GM19438 (cell line): Measurements from ENCODE around the gene ANTXR2.
"Not testable (repeated sequence)": the region's sequence is repeated elsewhere in the genome, so short reads cannot be mapped to it uniquely, and the experiment has no call there.

Experiments used
- ATAC-seq: cut with Tn5 transposase; IDR thresholded peaks from one replicate; pipeline ENCODE4 v1.9.1; 2021; ENCODE audit warnings: low read depth; ENCODE audit not compliant: unreplicated experiment

Gene ANTXR2

DNA sequence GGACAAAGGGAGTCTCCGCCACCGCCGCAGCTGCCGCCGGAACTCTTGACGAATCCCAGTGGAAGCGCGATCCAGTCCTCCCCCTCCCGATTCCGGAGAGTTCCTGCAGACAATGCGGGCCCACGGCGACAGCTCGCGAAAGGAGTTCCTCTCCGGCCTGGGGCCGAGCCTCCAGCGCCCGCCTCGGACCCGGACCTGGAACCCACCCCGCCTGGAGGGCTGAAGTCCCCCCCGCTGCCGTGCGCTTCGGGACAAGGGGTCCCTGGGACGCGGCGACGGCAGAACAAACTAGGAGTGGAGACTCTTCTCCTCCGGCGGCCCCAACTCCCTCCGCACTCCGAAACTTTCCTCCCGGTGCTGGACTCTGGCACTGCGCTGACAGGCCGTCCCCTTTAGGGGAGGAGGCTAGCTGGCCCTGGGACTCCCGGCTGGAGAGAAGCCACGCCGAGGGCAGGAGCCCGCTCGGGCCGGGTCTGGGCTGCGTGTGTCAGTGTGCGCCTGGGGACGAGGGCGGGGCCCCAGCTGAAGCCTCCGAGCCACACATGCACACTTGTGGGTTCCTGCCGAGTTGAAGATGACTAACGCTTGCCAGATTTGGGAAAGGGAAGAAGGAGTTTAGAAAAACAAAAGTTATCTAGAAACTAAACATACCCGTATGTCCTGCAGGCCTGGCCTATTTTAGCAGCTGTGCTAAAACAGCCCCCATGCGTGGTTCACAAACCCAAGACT lies at the start of gene ANTXR2:
ANTXR2 (minus strand) TSS at position 486 of the 729 bp plus-strand sequence. CDS start 669 bp downstream, outside the sequence.
- ATAC-seq = peak; percentile 63

DNA sequence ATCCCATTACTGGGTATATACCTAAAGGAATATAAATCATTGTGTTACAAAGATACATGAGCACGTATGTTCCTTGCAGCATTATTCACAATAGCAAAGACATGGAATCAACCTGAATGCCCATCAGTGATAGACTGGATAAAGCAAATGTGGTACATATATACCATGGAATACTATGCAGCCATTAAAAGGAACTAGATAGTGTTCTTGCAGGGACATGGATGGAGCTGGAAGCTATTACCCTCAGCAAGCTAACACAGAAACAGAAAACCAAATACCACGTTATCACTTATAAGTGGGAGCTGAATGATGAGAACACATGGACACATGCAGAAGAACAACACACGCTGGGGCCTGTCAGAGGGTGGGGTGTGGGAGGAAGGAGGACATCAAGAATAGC lies 48.8 kb upstream of the ANTXR2 start:
- not testable (repeated sequence) for ATAC-seq

DNA sequence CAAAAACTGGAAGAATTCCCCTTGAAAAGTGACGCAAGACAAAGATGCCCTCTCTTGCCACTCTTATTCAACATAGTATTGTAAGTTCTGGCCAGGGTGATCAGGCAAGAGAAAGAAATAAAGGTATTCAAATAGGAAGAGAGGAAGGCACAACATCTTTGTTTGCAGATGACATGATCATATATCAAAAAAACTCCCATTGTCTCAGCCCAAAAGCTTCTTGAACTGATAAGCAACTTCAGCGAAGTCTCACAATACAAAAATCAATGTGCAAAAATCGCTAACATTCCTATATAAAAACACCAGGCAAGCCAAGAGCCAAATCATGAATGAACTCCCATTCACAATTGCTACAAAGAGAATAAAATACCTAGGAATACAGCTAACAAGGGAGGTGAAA lies 46.6 kb upstream of the ANTXR2 start:
- ATAC-seq = not testable (repeated sequence)

DNA sequence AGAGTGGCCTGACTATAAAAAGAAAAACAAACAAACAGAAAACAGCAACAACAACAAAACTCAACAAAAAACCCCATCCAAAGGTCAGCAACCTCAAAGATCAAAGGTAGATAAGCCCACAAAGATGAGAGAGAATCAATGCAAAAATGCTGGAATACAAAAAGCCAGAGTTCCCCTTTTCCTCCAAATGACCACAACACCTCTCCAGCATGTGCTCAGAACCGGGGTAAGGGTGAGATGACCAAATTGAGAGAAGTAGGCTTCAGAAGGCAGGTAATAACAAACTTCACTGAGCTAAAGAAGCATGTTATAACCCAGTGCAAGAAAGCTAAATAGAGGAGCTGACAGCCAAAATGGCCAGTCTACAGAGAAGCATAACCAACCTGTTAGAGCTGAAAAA lies 43.5 kb upstream of the ANTXR2 start:
- ATAC-seq = no peak

DNA sequence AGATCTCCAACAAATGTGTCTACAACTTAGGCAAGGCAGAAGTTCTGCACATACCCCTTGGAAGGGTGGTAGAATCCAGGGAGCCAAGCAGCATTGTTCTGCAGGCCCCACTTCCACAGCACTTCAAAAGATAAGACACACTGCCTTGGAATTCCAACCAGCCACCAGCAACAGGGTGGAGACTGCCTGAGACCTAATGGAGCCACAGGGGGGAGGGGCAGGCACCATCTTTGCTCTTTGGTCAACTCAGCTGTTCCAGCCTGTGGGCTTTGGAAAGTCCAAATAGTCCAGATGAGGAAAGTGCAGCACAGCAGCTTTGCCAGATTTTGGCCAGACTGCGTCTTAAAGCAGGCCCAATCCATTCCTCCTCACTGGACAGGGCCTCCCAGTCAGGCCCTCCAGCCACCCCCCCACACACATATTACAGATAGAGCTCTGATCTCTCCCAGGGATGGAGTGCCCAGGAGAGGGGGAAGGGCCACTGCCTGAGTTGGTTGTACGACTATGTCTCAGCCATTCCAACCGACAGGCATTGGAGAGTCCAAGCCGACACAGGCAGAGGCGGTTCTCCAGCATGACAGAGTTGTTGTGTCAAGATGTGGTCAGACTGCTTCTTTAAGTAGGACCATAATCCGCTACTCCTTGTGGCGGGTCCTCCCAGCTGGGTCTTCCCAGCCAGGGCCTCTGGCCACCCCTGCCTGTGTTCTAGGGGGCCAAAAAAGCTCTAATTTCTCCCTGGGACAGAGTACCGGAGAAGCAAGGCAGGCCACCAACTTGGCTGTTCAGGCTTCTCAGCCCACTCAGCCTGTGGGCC lies 42.5 kb upstream of the ANTXR2 start:
- no peak for ATAC-seq

DNA sequence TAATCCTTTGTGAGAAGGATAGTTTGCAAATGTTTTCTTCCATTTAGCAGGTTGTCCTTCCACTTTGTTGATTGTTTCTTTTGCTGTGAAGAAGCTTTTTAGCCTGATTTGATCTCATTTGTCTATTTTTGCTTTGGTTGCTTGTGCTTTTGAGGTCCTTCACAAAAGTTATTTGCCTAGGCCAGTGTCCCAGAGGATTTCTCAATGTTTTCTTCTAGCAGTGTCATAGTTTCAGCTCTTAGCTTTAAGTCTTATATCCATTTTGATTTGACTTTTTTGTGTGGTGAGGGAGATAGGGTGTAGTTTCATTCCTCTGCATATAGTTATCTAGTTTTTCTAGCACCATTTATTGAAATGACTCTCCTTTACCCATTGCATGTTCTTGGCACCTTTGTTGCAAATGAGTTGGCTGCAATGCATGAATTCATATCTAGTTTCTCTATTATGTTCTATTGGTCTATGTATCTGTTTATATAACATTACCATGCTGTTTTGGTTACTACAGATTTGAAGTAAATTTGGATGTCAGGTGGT lies 41.8 kb upstream of the ANTXR2 start:
- ATAC-seq = no peak

DNA sequence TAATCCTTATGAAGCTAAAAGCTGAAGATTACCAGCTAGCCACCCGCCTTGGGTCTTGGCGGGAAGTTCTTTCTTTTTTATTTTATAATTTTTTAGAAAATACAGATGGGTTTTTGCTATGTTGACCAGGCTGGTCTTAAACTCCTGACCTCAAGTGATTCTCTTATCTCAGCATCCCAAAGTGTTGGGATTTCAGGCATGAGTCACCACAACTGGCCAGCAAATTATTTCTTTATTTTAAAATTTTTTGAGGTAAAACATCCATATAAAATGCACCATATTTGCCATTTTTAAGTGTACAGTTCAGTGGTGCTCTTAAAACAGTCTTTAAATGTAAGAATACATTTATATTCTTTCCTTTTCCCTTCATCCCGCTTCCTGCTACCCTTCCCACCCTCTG lies 40.6 kb upstream of the ANTXR2 start:
- ATAC-seq = no peak

DNA sequence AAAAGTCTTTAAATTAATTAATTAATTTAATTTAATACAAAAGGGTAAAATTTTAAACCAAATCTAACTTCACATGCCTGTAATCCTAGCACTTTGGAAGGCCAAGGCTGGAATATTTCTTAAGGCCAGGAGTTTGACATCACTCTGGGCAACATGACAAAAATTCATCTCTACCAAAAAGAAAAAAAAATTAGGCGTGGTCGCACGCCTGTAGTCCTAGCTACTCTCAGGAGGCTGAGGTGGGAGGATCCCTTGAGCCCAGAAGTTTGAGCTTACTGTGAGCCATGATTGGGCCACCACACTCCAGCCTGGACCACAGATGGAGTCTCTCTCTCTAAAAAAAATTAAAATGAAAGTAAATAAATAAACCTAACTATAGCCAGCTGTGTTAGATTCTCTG lies 39.2 kb upstream of the ANTXR2 start:
- no peak for ATAC-seq

DNA sequence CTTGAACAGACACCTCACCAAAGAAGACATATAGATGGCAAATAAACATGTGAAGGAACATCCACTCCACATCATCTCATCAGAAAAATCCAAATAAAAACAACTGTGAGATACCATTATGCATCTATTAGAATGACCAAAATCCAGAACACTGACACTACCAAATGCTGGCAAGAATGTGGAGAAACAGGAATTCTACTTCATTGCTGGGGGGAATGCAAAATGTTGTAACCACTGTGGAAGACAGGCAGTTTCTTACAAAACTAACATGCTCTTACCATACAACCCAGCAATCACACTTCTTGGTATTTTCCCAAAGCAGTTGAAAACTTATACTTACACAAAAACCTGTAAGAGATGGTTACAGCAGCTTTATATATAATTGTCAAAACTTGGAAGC lies 38.2 kb upstream of the ANTXR2 start:
- ATAC-seq = no peak

DNA sequence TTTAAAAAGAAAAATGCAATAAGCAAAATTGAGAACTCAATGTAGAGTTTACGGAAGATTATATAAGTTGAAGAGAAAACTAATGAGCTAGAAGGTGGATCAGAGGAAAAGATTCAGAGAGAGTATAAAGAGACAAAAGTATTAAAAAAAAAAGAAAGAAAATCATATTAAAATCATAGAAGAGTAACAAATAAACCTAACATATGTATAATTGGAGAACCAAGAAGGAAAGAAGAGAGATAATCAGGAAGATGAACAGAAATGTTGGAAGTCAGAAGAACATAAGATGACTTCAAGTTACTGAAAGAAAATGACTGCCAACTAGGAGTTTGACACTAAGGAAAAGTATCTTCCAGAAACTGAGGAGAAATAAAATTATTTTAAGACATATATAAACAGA lies 34.3 kb upstream of the ANTXR2 start:
- ATAC-seq = no peak

DNA sequence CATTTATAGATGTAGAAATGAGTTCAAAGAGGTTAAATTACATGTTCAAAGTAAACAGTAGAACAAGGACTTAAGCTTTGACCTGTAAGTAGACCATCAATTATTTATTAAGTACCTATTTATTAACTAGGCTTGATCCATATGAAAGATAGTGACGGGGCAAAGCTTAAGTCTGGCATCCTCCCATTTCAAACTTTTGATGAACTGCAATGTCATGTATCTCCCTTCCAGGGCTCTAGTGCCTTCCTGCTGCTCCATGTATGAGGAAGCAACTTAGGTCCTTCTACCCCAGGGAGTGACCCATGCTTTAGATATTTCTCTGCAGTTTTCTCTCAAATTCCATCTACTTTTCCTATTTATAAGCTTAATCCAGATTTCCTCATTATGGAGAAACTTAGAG lies 31.9 kb upstream of the ANTXR2 start:
- no peak for ATAC-seq

DNA sequence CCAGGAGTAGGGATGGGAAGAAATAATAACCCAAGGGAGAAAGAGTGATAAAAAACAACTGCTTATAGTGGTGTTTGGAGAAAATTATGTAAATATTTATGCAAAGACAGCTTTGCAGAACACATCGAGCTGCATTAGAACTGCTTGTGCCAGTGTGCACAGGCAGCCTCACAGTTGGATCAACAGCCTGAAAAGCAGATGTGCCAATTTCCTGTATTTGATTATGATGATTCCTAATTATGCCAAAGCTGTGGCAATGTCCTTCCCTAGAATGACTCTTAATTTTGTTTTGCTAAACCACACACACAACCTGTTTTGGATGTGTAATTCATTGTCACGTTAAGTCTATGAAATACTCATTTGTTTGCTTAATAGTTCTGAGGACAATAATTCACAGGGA lies 30.6 kb upstream of the ANTXR2 start:
- no peak for ATAC-seq

DNA sequence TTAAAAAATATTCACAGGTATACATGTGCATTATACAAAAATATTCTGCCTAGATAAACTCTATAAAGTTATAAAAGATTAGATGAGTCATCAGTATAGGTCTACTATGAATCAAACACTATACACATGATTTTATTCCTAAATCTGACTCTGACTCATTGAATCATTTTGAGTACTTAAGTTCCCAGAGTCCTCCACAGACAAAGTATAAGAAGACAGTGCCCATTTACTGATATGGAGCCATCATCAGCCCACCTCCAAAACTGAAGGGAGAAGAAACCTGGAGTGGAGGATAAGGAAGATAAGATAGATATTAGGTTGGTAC lies 28.7 kb upstream of the ANTXR2 start:
- no peak for ATAC-seq

DNA sequence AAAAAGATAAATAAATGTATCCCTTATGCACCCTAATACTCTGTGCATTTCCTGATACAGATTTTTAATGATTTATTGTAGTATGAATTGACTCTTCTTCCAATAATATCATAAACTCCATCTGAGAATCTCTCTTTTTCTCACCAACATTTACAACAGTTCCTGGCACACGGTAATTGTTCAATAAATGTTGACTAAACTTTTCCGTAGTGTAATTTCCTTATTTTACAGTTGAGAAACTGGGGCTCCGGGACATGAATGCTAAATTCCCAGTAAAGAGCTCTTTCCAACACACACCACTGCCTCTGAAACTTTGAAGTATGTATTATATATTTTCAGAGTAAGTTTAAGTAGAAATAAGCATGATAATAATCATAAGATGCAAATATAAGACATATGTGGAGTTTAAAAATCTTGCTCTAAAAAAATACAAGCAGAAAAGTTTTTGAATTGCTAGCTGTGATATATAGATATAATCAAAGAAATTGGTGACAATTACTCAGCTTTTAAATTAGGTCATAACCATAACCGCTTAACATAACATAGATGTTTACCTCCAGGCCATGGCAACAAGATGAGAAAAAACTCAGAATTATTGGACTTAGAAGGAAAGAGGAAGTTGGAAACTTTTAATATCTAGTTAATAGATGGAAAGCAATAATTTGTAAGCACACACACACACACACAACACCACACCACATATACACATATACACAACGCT lies 28.2 kb upstream of the ANTXR2 start:
- ATAC-seq = no peak

DNA sequence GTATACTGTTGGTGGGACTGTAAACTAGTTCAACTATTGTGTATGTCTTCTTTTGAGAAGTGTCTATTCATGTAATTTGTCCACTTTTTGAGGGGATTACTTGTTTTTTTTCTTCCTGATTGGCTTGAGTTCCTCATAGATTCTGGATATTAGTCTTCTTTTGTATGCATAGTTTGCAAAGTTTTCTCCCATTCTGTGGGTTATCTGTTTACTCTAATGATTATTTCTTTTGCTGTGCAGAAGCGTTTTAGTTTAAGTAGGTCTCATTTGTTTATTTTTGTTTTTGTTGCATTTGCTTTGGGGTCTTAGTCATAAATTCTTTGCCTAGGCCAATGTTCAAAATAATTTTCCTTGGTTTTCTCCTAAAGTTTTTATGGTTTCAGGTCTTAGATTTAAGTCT lies 26.6 kb upstream of the ANTXR2 start:
- ATAC-seq = no peak

DNA sequence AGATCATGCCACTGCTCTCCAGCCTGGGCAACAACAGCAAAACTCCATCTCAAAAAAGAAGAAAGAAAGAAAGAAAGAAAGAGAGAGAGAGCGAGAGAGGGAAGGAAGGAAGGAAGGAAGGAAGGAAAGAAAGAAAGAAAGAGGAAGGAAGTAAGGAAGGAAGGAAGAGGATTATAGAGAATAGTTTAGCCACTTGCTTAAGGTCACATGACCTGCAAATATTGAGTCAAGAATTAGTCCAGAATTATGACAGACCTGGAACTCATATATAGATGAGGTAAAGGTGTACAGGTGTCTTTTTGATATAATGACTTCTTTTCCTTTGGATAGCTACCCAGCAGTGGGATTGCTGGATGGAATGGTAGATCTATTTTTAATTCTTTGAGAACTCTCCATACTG lies 25.6 kb upstream of the ANTXR2 start:
- ATAC-seq = no peak

DNA sequence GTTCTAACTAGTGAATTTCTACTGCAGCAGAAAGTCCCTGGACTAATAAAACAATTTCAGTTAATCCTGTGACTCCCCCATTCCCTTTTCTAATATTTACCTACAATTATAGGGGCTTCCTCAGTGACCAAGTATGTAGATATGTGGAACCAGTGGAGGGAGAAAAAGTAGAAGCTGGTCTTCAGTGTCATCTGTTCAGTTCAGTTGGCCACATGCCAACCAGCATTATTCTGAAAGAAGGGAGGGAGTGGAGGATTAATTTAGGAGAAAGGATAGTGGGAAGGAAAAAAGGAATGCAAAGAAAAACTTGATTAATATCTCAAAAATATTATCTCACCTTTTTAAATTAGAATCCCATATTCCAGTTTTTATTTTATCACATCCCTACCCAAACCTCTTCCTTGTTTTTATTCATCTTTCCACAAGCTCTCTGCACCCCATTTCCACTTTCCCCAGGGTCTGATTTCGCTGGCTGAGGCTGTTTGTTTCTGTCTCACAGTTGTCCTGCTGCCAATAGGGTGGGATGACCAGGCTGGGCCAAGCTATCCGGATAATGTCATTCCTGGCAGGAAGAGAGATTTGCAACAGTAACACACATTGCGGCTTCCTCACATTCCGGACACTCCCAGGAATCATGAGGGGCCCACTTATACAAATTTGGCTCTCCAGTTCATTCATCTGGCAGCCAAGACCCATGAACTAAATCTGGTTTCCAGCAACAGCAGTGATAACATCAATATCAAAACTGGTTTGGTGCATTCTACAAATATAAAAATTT lies 24.6 kb upstream of the ANTXR2 start:
- no peak for ATAC-seq

DNA sequence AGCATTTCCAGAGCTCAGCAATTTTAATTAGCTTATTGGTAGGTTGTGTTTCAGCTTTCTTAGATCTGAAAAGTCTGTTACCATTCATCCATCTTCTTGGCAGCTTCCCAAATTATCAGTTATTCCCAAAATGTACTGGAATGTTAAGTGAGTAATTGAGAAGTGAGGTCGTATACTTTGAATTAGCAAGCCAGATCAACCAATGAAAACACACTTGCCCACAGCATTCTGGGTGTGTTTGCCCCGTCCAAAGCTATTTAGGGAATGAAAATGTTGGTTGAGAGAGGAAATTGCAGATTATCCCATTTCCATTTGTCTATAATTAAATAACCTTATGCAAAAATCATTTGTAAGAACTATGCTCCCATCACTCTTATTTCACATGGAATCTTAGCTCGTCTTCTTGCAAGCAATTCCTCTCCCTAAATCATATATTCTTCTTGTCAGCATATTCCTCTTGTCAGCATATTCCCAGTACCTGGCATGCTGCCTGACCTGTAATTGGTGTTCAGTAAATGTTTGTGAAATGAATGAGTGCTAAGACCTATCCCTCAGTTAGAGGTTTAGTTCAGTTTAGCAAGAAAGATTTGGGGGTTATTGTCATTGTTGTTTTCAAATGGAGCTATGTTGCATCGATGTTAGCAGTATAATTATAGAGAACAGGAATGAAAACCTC lies 23.3 kb upstream of the ANTXR2 start:
- no peak for ATAC-seq

DNA sequence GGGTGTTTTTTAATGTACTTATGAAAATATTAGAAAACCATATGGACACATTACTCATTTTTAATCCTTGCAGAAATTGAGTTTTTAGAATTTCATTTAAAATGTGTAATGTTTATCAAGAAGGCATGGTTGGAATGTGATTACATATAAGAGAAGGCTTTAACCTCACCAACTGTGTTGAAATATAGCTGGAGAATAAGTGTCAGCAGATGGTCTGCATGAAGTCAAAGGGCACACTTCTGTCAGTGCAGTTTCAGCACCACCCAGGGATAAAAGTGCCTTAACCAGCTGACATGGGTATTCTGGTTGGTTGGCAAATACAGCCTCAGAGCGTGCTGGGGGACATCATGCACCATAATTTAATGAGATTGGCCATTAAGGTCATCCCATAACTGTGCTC lies 21.2 kb upstream of the ANTXR2 start:
- ATAC-seq = no peak

DNA sequence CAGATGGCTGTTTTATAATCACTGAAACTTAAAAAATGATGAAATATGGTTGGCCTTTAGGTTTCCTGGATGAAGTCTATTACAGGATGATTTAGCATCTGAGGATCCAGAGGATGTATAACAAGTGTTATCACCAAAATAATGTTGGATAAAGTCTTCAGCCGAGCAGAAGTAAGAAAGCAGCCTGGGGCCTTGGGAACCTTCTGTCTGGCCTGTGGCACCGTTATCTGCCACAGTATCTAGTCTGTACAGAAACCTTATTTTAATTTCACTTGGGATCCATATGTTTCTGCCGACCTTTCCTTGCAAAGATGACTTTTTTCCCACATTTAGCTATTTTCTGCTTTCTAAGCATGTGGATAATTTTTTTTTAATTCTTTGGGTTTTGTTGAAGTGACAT lies 20.5 kb upstream of the ANTXR2 start:
- ATAC-seq = no peak
